ENCODE measurements around the gene AATF. TPM values are rescaled to one million over a fixed set of nuclear protein-coding genes. Genes with fewer than 3 reads are reported as not detected.
A peak's percentile ranks its signal among the peaks of the same experiment; 100 is the strongest.

The AATF gene
- total and polyA plus RNA-seq, 9 of the 15 experiments (the other 6 are each of a cell fraction or from before 2014, with no cell fraction given): 34.5 to 133 (median 90.1) TPM

DNA sequence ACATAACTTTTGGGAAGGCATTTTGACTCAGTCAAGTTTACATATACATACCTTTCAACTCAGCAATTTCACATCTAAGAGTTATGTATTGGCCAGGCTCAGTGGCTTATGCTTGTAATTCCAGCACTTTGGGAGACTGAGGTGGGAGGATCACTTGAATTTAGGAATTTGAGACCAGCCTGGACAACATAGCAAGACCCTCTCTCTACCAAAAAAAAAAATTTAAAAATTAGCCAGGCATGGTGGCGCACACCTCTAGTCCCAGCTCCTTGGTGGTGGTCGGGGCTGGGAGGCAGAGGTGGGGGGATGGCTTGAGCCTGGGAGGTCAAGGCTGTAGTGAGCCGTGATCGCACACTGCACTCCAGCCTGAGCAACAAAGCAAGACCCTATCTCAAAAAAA lies 79.3 kb downstream of the AATF start:
- DNase-seq (ENCODE audit: extremely low read depth in 1 of 4, low spot score in 3 of 4): no peak
- Histone ChIP-seq H3K79me2 (ENCODE audit: control insufficient read depth, insufficient read depth, low read length) (no peaks in the 10 kb centered on the region), H3K27ac (ENCODE audit: extremely low read depth, low read depth, low read length) (no peak overlapping the region), H3K9me1 (ENCODE audit: control insufficient read depth, insufficient read depth, low read length) (no peaks in the 10 kb centered on the region), H3K9me3 (replicated peaks; ENCODE audit: control insufficient read depth, insufficient read depth, low read depth, low read length) (no peaks in the 10 kb centered on the region), H3K9ac (ENCODE audit: insufficient read depth in 1 of 2, low read depth in 2 of 2, low read length in 2 of 2) (no peak overlapping the region), H3K4me3 (no peak overlapping the region), H3K36me3 (ENCODE audit: control insufficient read depth, insufficient read depth, low read length) (peaks cover 64% of the 10 kb centered on the region; the same call in 2 of the 3 replicates), H4K20me1 (replicated peaks; ENCODE audit: control insufficient read depth, insufficient read depth, low read length) (no peaks in the 10 kb centered on the region), H3K4me1 (replicated peaks in 1 of 2; ENCODE audit: control insufficient read depth in 2 of 2, insufficient read depth in 2 of 2, low read length in 2 of 2) (no peaks in the 10 kb centered on the region), H3K27me3 (ENCODE audit: control insufficient read depth in 2 of 2, insufficient read depth in 2 of 2, low read length in 2 of 2) (no peaks in the 10 kb centered on the region), H3K4me2 (ENCODE audit: insufficient read depth, low read length) (no peak overlapping the region), H2AFZ (ENCODE audit: low read depth, low read length) (no peak overlapping the region)
- in situ Hi-C loops (cut with MboI): no loop called here
- FAIRE-seq: no peak
- intact Hi-C loops (cut with micrococcal nuclease): no loop called here
- BruUV-seq (replicated peaks): no TSS peak
- 100% methylated on average over 2 of the region's 4 CpGs for WGBS (ENCODE audit: insufficient coverage, low coverage, missing lambda C conversion rate)
- ChIA-PET CTCF (ENCODE audit: low intra/inter-chr PET ratio) (no interaction called here), POLR2A (interaction anchor here (0.6 kb wide), 1 partner anchor 9 kb away, joined by 3 read pairs; no protein-coding TSS in a partner anchor)
- TF ChIP-seq RBM25 (IDR thresholded peaks at IDR 0.05; ENCODE audit: low read depth, low read length, severe bottlenecking) (peak; percentile 11), ZNF121 (CRISPR knock-in tag; conservative IDR thresholded peaks at IDR 0.05) (0 out of 2 replicates have a peak, but pooled peaks have one; percentile 32)
- TF ChIP-seq, protein P1, sequence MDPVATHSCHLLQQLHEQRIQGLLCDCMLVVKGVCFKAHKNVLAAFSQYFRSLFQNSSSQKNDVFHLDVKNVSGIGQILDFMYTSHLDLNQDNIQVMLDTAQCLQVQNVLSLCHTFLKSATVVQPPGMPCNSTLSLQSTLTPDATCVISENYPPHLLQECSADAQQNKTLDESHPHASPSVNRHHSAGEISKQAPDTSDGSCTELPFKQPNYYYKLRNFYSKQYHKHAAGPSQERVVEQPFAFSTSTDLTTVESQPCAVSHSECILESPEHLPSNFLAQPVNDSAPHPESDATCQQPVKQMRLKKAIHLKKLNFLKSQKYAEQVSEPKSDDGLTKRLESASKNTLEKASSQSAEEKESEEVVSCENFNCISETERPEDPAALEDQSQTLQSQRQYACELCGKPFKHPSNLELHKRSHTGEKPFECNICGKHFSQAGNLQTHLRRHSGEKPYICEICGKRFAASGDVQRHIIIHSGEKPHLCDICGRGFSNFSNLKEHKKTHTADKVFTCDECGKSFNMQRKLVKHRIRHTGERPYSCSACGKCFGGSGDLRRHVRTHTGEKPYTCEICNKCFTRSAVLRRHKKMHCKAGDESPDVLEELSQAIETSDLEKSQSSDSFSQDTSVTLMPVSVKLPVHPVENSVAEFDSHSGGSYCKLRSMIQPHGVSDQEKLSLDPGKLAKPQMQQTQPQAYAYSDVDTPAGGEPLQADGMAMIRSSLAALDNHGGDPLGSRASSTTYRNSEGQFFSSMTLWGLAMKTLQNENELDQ (CRISPR knock-in tag; IDR thresholded peaks at IDR 0.05; ENCODE audit: borderline replicate concordance): no peak
- ATAC-seq: no peak
